ENCODE results near the gene MOXD1.
A peak's percentile ranks its signal among the peaks of the same experiment; 100 is the strongest.

Gene MOXD1

DNA sequence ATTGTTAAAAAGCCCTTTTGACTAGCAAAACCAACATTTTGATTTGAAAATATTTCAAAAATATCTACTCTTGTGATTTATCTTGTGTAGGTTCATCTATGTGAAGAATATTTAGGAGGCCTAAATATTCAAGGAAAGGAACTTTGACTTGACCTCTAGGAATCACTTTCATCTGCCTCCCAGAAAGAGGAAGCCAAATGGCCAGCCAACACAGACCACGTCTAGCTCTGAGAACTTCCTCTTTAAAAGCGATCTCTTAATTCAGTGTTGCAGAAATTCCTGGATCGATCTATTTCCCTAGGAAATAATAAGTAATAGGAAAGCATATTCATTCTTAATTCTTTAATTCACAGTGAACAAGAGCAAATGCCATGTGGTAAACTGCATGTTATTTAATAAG is 9.6 kb upstream of the MOXD1 start:
- no peaks in the 10 kb centered on the region for H3K36me3 ChIP-seq (ENCODE audit: low read depth)
- DNase-seq (ENCODE audit: low spot score) = no peak
- no peaks in the 10 kb centered on the region for H3K4me1 ChIP-seq (ENCODE audit: insufficient read depth, poor library complexity, severe bottlenecking)
- no peaks in the 10 kb centered on the region for H3K27me3 ChIP-seq (ENCODE audit: insufficient read depth, poor library complexity, severe bottlenecking)
- H3K4me3 ChIP-seq (ENCODE audit: severe bottlenecking) = no peak overlapping the region
- TF ChIP-seq, protein P1, sequence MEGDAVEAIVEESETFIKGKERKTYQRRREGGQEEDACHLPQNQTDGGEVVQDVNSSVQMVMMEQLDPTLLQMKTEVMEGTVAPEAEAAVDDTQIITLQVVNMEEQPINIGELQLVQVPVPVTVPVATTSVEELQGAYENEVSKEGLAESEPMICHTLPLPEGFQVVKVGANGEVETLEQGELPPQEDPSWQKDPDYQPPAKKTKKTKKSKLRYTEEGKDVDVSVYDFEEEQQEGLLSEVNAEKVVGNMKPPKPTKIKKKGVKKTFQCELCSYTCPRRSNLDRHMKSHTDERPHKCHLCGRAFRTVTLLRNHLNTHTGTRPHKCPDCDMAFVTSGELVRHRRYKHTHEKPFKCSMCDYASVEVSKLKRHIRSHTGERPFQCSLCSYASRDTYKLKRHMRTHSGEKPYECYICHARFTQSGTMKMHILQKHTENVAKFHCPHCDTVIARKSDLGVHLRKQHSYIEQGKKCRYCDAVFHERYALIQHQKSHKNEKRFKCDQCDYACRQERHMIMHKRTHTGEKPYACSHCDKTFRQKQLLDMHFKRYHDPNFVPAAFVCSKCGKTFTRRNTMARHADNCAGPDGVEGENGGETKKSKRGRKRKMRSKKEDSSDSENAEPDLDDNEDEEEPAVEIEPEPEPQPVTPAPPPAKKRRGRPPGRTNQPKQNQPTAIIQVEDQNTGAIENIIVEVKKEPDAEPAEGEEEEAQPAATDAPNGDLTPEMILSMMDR (IDR thresholded peaks at IDR 0.05; ENCODE audit: poor library complexity, severe bottlenecking) = no peak
- ATAC-seq (ENCODE audit: low read depth) = no peak
- H3K27ac ChIP-seq (ENCODE audit: poor library complexity, severe bottlenecking) = no peak overlapping the region
- no peaks in the 10 kb centered on the region for H3K9me3 ChIP-seq (ENCODE audit: severe bottlenecking)

DNA sequence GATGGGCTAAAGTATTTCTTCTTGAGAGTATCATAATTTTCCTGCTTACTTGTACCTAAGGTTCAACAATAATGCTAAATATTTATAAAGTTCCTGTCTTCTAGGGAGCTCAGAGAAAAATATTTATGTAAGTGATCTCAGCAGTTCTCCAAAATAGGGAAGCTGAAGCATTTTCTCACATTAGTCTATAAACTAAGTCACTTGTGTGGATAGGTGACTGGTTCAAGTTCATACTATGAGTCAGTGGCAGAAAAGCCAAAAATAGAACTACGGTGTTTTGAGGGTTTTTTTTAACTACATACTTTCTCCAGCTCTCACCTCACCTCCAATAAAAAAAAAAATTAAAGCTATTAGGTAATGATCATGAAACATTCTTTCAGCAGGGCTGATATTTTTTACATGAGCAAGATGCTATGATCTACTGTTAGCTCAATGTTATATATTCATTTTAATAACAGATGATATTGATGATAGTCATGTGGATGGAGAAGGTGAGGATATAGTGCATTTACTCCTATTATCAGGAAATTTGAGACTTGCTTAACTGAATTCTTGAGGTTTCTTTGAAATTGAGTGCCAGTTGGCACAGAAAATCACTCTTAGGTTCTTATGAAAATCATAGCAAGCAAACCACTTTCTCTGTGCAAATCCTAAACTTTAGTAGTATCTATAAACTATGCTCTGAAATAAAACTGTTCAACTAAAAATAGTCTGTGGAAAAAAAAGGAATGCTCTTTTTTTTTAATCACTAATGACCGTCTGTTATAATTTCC is 4.1 kb upstream of the MOXD1 start:
- H3K9me3 ChIP-seq (ENCODE audit: severe bottlenecking) = no peaks in the 10 kb centered on the region
- TF ChIP-seq, protein P1 (IDR thresholded peaks at IDR 0.05; ENCODE audit: poor library complexity, severe bottlenecking) = no peak
- DNase-seq (ENCODE audit: low spot score) (no peak), ATAC-seq (ENCODE audit: low read depth) (no peak)
- no peaks in the 10 kb centered on the region for H3K36me3 ChIP-seq (ENCODE audit: low read depth)
- no peak overlapping the region for H3K4me3 ChIP-seq (ENCODE audit: severe bottlenecking)
- H3K27ac ChIP-seq (ENCODE audit: poor library complexity, severe bottlenecking) = no peak overlapping the region
- H3K27me3 ChIP-seq (ENCODE audit: insufficient read depth, poor library complexity, severe bottlenecking) = no peaks in the 10 kb centered on the region
- no peaks in the 10 kb centered on the region for H3K4me1 ChIP-seq (ENCODE audit: insufficient read depth, poor library complexity, severe bottlenecking)

DNA sequence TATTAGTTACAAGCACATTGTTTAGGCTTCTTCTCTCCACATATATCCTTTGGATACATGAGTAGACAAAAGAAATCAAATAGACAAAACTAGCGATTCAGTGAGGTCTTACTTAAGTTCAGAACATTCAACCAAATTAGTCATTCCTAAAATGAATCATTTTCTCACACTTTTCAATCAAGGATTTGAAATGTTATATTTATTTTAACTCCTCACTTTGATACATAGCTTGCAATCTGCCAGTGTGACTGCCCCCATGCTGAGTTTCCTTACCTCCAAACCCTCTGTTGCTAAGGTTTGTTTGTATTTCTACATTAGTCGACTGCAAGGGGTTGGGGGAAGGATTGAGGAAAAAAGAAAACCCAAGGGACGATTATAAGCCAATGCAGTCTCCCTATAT is 3.5 kb upstream of the MOXD1 start:
- Histone ChIP-seq H3K9me3 (ENCODE audit: severe bottlenecking) (no peaks in the 10 kb centered on the region), H3K27ac (ENCODE audit: poor library complexity, severe bottlenecking) (no peak overlapping the region), H3K4me3 (ENCODE audit: severe bottlenecking) (no peak overlapping the region), H3K27me3 (ENCODE audit: insufficient read depth, poor library complexity, severe bottlenecking) (no peaks in the 10 kb centered on the region), H3K4me1 (ENCODE audit: insufficient read depth, poor library complexity, severe bottlenecking) (peaks cover 3% of the 10 kb centered on the region), H3K36me3 (ENCODE audit: low read depth) (no peaks in the 10 kb centered on the region)
- TF ChIP-seq, protein P1 (IDR thresholded peaks at IDR 0.05; ENCODE audit: poor library complexity, severe bottlenecking) = no peak
- no peak for DNase-seq (ENCODE audit: low spot score)
- ATAC-seq (ENCODE audit: low read depth) = no peak

DNA sequence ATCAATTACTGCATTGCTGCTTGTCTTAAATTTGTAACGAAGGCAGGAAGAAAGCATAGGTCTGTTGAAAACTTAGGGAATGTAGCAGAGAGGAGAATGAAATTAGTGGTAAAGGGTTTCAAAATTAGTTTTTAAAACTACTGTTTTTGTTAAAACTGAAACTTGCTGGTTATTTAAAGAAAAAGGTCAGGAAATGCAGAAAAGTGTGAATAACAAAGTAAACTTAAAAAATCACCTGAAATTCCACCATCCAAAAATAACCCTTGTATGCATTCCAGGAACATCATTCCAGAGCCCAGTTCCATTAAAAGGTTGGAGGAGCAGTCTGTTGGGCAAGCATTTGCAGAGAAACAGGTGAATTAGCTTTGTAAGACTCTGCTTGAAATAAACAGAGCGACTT is 3.1 kb upstream of the MOXD1 start:
- no peak overlapping the region for H3K27ac ChIP-seq (ENCODE audit: poor library complexity, severe bottlenecking)
- no peaks in the 10 kb centered on the region for H3K27me3 ChIP-seq (ENCODE audit: insufficient read depth, poor library complexity, severe bottlenecking)
- H3K9me3 ChIP-seq (ENCODE audit: severe bottlenecking) = no peaks in the 10 kb centered on the region
- TF ChIP-seq, protein P1 (IDR thresholded peaks at IDR 0.05; ENCODE audit: poor library complexity, severe bottlenecking) = no peak
- H3K36me3 ChIP-seq (ENCODE audit: low read depth) = no peaks in the 10 kb centered on the region
- peaks cover 7% of the 10 kb centered on the region for H3K4me1 ChIP-seq (ENCODE audit: insufficient read depth, poor library complexity, severe bottlenecking)
- no peak overlapping the region for H3K4me3 ChIP-seq (ENCODE audit: severe bottlenecking)
- DNase-seq (ENCODE audit: low spot score) = no peak
- ATAC-seq (ENCODE audit: low read depth) = no peak

DNA sequence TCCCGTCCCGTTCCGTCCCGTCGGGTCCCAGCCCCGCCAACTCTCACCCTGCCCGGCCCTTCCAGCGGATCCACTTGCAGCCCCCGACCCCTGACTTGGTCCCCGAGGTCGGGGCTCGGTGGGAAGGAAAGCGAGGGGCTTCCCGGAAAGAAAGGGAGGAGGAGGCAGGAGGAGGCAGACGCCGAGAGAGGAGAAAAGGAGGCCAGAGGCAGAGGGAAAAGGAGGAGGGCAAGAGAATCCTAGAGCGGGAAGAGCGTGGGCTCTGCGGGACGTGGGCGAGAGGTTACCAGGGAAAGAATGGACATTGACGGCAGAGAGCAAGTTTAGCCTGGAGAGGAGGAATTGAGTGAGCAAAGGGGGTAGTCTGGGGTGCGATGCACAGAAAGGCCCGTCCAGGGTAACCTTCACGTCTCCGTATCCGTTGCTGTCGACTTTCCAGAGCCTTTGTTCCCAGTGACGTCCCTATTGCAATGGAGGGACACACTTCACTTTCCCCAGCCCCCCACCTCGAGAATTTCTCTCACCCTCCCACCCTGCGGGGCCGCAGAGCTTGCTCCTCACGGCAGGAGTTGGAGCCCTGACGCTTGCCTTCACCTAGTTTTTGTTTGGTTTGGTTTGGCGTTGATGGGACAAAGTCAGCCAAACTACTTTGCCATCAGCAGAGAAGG is 477 bp upstream of the MOXD1 start:
- no peaks in the 10 kb centered on the region for H3K27me3 ChIP-seq (ENCODE audit: insufficient read depth, poor library complexity, severe bottlenecking)
- TF ChIP-seq, protein P1 (IDR thresholded peaks at IDR 0.05; ENCODE audit: poor library complexity, severe bottlenecking) = no peak
- H3K4me3 ChIP-seq (ENCODE audit: severe bottlenecking) = peak overlapping the region; percentile 98
- peaks cover 9% of the 10 kb centered on the region for H3K4me1 ChIP-seq (ENCODE audit: insufficient read depth, poor library complexity, severe bottlenecking)
- H3K9me3 ChIP-seq (ENCODE audit: severe bottlenecking) = no peaks in the 10 kb centered on the region
- DNase-seq (ENCODE audit: low spot score) (no peak), ATAC-seq (ENCODE audit: low read depth) (no peak)
- H3K36me3 ChIP-seq (ENCODE audit: low read depth) = no peaks in the 10 kb centered on the region
- H3K27ac ChIP-seq (ENCODE audit: poor library complexity, severe bottlenecking) = no peak overlapping the region

Data from RWPE2 (cell line).